PFSK-1 (cell line): ENCODE data around the gene AMPD2.

Source experiments
- FOXP2 ChIP-seq: optimal IDR thresholded peaks from 2 replicates; pipeline ENCODE3; 2011; ENCODE audit warnings: borderline replicate concordance, control low read depth, inconsistent platforms; ENCODE audit not compliant: insufficient read depth; ENCODE audit errors: extremely low read length, extremely low read depth
- POLR2AphosphoS5 ChIP-seq: IDR thresholded peaks from 2 replicates; pipeline ENCODE4 v1.6.1; 2012; ENCODE audit warnings: low read depth, mild to moderate bottlenecking, control low read depth, low read length, moderate library complexity
- REST ChIP-seq, 2 experiments: IDR thresholded peaks; 2 replicates each; pipeline versions ENCODE4 v1.6.1 to v1.8.0; 2011 to 2012; ENCODE audit warnings: low read depth in 2 of 2, low read length in 2 of 2, control low read depth in 1 of 2, inconsistent platforms in 1 of 2, mild to moderate bottlenecking in 1 of 2, moderate library complexity in 1 of 2; ENCODE audit not compliant: insufficient read depth in 1 of 2
- SIN3A ChIP-seq: IDR thresholded peaks from 2 replicates; pipeline ENCODE4 v1.6.1; 2012; ENCODE audit warnings: mild to moderate bottlenecking, low read length, moderate library complexity, borderline replicate concordance; ENCODE audit not compliant: insufficient read depth
- TAF1 ChIP-seq: IDR thresholded peaks from 2 replicates; pipeline ENCODE4 v1.6.1; 2012; ENCODE audit warnings: low read length, control low read depth, borderline replicate concordance; ENCODE audit not compliant: insufficient read depth

Gene AMPD2

GRCh38 chr1:109622137-109622892 lies 2.7 kb downstream of the AMPD2 start:
- TF ChIP-seq POLR2AphosphoS5 (no peak), REST (IDR thresholded peaks at IDR 0.05; ENCODE audit: insufficient read depth in 1 of 2, low read depth in 2 of 2, low read length in 2 of 2) (no peak), TAF1 (no peak), FOXP2 (no peak)

GRCh38 chr1:109622895-109623294 lies 3.3 kb downstream of the AMPD2 start:
- no peak for TF ChIP-seq TAF1
- TF ChIP-seq FOXP2 = no peak
- TF ChIP-seq POLR2AphosphoS5 = no peak
- no peak for TF ChIP-seq SIN3A
- no peak for TF ChIP-seq REST (IDR thresholded peaks at IDR 0.05; ENCODE audit: insufficient read depth in 1 of 2, low read depth in 2 of 2, low read length in 2 of 2)

GRCh38 chr1:109623601-109624161 lies 4.0 kb downstream of the AMPD2 start:
- no peak for TF ChIP-seq REST (IDR thresholded peaks at IDR 0.05; ENCODE audit: insufficient read depth in 1 of 2, low read depth in 2 of 2, low read length in 2 of 2)
- TF ChIP-seq POLR2AphosphoS5 = no peak
- TF ChIP-seq FOXP2 = no peak
- TF ChIP-seq TAF1 = no peak
- TF ChIP-seq SIN3A = no peak

GRCh38 chr1:109624201-109625010 lies 4.8 kb downstream of the AMPD2 start:
- TF ChIP-seq SIN3A (no peak), POLR2AphosphoS5 (no peak), TAF1 (no peak)

- TF ChIP-seq REST (IDR thresholded peaks at IDR 0.05; ENCODE audit: insufficient read depth in 1 of 2, low read depth in 2 of 2, low read length in 2 of 2) = no peak
- TF ChIP-seq SIN3A = no peak
- TF ChIP-seq TAF1 = no peak
- no peak for TF ChIP-seq FOXP2
- no peak for TF ChIP-seq POLR2AphosphoS5
Observed at GRCh38 chr1:109625176-109625575, 5.5 kb downstream of the AMPD2 start.
